Activated CD4-positive, alpha-beta T cell treated with anti-CD3 and anti-CD28 coated beads, Interleukin-2, amount 50 U/mL, for 1 hour (primary cell): ENCODE measurements around the gene ASB4.
"Not testable (repeated sequence)": the region's sequence is repeated elsewhere in the genome, so short reads cannot be mapped to it uniquely, and the experiment has no call there.

ENCODE experiments used
- DNase-seq: peaks from one replicate; pipeline ENCODE4 v3.0.0-alpha.2; 2020

The ASB4 gene

GRCh38 chr7:95527776-95528250 is 42.1 kb downstream of the ASB4 start:
- no peak for DNase-seq

DNA sequence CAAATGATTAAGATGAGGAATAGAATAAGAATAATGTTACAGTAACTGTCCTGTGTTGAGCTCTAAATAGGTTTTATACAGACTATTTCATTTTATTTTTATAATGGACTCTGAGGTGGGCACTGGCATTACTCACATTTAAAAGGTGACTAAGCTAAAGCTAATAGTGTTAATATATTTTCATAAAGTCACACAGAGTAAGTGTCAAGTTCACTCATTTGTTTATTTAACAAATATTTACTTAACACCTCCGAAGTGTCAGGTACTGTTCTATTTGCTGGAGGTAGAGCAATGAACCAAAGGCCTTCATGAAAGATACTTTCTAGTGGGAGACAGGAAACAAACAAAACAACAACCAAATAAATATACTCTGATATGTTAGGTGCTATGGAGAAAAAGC is 44.0 kb downstream of the ASB4 start:
- DNase-seq: no peak

DNA sequence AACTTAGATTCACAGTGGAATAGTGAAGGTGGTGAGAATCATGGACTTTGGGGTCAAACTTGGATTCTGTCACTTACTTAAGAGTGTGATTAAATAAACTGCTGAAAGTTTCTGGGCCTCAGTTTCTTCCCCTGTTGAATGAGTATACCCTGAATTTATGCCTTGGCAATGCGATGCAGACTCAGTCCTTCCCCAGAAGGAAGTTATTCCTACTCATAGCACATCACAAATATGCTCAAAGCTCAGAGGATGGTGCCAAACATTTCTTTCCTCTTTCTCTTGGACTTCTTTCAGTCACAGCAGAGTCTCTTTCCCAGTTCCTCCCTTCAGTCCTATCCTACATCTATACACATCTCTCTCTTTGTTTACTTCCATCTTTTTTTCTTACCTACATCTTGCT is 45.1 kb downstream of the ASB4 start:
- no peak for DNase-seq

DNA sequence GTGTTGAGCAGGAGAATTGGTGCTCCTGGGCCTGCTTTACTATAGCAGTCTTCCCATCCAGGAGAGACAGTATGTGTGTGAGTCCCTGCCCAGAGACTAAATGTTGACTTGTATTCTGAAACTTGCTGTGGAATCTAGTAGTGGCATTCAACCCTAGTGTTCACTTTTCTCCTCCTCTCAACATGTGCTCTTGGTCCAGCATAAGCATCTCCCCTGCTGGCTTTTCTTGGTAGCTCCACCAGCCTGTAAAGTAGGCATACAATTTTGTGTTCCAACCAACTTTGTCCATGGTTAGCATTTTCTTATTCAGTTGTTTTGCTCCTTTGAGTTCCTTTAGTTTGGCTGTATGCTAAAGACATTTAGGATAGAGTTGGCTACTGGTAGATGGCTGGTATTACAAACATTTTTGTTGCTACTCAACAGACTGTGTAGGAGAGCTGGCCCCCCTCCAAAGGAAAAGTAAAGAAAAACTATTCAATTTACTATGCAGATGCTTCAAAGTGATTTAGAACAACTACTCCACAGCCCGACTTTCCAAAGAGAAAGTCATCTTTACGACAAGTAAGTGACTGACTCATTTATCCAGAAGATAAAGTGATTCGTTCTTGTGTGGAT is 46.0 kb downstream of the ASB4 start:
- DNase-seq: no peak

DNA sequence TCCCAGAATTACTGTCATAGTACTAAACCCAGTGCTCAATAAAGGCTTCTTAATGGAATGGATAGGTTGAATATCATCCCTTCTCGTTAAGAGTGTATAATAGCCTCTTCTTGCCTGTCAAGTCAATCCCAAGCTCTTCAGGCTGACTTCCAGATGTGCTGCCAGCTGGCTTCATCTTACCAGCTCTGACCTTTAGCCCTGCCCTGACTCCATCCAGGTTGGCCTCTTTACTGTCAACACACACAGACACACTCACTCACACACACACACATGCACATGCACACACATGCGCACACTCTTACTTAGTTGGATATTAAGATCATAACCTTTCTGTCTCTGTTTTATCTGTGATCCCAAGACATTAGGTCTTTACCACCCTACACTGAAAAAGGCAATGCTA is 49.1 kb downstream of the ASB4 start:
- DNase-seq: no peak

DNA sequence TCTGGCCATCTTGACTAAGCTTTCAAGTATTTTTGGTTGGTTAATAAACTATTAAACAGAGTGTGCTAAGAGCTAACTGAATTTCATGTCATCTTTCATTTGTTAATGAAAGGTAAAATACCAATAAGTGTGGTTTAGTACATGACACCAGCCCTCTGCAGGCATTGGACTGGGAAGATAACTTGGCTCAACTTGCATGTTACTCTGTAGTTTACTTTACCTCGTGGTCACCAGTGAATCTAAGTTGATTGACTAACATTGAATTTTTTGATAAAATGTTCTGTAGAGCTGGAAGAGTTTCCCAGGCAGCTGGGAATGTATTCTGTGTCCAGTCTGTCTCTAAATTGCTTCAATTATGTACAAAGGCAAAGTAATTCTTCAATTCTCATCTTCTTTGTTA is 49.9 kb downstream of the ASB4 start:
- no peak for DNase-seq

- DNase-seq: no peak
Measured at GRCh38 chr7:95536656-95537311, 51.0 kb downstream of the ASB4 start.

- DNase-seq: no peak
Measured at GRCh38 chr7:95537468-95537867, 51.7 kb downstream of the ASB4 start.

DNA sequence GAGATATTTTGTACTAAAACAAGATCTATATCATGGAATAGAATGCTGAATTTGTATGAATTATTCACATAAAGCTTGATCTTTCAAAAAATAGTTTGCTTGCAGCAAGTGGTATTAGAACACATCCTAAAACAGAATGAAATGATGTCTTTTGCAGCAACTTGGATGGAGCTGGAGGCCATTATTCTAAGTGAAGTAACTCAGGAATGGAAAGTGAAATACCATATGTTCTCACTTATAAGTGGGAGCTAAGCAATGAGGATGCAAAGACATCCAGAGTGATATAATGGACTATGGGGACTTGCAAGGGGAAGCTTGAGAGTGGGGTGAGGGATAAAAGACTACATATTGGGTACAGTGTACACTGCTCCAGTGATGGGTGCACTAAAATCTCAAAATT is 53.7 kb downstream of the ASB4 start:
- no peak for DNase-seq

GRCh38 chr7:95540366-95540765 is 54.6 kb downstream of the ASB4 start:
- DNase-seq: no peak

DNA sequence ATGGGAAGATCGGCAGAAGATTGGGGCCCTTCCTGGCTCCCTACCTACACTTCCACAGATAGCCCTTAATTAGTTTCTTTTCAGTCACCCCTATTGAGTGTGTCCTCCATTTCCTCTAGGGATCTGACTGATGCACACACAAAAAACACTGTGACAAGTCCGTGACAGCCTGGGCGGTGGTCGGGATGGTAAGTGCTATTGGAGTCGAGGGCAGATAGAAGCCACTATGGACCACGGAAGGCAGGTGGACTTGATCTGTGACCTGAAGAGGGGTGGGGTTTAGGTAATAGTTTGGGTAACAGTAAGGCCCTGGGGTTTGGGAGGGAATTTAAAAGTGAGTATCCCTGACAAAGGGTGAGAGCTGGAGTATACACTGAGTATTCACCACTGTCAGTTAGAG is 57.6 kb downstream of the ASB4 start:
- DNase-seq: no peak

GRCh38 chr7:95544171-95544570 is 58.4 kb downstream of the ASB4 start:
- DNase-seq: no peak

DNA sequence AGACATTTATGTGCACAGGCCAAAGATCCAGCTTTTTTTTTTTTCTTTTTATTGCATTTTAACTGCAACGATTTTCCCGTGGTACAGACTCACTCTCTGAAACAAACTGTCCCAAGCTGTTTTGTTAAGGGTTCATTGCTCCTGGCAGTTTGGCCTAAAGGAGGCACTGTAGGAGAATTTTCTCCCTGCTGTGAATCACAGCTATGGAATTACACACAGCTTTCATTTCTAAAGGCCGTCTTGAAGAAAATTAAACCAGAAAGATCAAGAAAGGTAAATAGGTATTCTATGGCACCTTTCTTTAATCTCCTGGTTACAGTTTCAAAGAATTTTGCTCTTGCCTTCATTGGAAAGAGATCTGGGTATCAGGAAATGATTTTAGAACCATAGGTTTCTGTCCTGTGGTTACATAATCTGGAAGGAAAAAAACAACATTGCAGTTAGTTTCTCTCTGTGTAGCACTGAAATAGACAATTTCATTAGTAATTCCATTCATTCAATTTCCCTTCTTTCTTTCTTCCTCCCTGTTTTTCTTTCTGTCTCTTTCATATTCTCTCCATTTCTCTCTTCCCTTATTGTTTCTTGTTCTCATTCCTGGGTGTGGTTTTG is 59.4 kb downstream of the ASB4 start:
- no peak for DNase-seq

GRCh38 chr7:95545673-95546072 is 59.9 kb downstream of the ASB4 start:
- no peak for DNase-seq

GRCh38 chr7:95546647-95547046 is 60.9 kb downstream of the ASB4 start:
- no peak for DNase-seq

GRCh38 chr7:95547361-95548348 is 61.9 kb downstream of the ASB4 start:
- DNase-seq: no peak

GRCh38 chr7:95549818-95550529 is 64.2 kb downstream of the ASB4 start:
- no peak for DNase-seq

DNA sequence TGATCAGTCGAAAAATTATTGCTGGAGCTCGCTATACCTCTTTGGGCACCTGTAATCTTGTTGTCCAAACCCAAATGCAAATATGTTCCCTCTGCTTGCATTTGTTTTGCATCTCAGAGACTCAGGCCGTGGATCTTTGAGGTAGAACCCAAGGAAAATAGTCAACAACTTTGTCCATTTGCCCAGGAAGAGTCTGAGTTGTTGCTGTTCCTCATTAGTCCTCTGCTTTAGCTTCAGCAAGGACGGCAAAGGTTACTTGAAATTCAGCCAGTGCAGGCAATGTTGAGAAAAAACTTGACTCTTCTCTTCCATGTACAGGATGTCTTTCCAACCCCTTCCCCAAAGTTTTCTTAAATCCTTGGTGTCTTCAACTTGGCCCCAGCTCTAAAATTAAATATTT is 64.8 kb downstream of the ASB4 start:
- DNase-seq: no peak

GRCh38 chr7:95552010-95552926 is 66.5 kb downstream of the ASB4 start:
- DNase-seq: not testable (repeated sequence)

DNA sequence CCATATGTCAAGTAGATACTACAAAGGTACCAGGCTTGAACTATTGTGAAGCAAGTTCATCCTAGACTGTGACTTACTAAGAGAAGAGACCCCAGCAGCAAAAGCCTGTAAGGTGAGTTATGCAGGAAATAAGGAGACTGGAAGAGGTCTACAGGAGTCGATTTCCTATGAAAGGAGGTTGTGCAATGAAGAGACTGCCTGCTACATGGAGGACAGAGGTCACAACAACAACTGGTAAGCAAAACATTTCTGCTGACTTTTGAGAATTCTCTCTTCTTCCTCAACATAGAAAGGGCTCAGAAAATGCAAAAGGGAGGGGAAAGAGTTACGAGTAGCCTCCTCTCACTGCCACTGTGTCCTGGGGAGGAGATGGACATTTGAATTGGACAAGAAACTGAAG is 68.2 kb downstream of the ASB4 start:
- no peak for DNase-seq

DNA sequence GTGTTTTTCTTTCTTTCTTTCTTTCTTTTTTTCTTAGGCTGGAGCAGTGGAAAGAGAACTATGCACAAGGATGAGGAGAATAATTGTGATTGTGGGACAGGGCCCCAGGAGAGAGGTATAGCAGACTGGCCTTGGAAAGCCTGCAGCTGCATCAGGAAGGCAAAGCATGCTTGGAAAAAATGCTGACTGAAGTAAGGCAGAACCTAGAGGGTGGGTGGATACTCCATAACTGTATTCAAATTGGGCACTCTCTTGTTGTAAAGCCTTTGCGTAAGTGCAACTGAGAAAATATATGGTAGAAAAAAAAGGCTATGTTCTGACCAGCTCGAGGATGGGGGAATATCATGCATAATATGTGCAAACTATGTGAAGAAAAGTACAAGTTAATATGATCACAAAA is 71.0 kb downstream of the ASB4 start:
- no peak for DNase-seq
